Measurements from ENCODE around the gene TTLL4.

Gene TTLL4

GRCh38 chr2:218698885-218699284 is 11.8 kb upstream of the TTLL4 start:
- TF ChIP-seq CTCF (IDR thresholded peaks at IDR 0.05; ENCODE audit: low read depth, low read length): no peak
- DNase-seq (ENCODE audit: extremely low read depth, low read depth): no peak

- no peak for TF ChIP-seq CTCF (IDR thresholded peaks at IDR 0.05; ENCODE audit: low read depth, low read length)
- no peak for DNase-seq (ENCODE audit: extremely low read depth, low read depth)
Observed at GRCh38 chr2:218701806-218702205, 8.8 kb upstream of the TTLL4 start.

GRCh38 chr2:218703341-218703740 is 7.3 kb upstream of the TTLL4 start:
- no peak for DNase-seq (ENCODE audit: extremely low read depth, low read depth)
- TF ChIP-seq CTCF (IDR thresholded peaks at IDR 0.05; ENCODE audit: low read depth, low read length): no peak

GRCh38 chr2:218708086-218708485 is 2.5 kb upstream of the TTLL4 start:
- no peak for DNase-seq (ENCODE audit: extremely low read depth, low read depth)
- TF ChIP-seq CTCF (IDR thresholded peaks at IDR 0.05; ENCODE audit: low read depth, low read length): no peak

- no peak for DNase-seq (ENCODE audit: extremely low read depth, low read depth)
- TF ChIP-seq CTCF (IDR thresholded peaks at IDR 0.05; ENCODE audit: low read depth, low read length): no peak
Observed at GRCh38 chr2:218709908-218710307, 727 bp upstream of the TTLL4 start.

- TF ChIP-seq CTCF (IDR thresholded peaks at IDR 0.05; ENCODE audit: low read depth, low read length): no peak
- DNase-seq (ENCODE audit: extremely low read depth, low read depth): no peak
Observed at GRCh38 chr2:218710334-218710686, 325 bp upstream of the TTLL4 start.

GRCh38 chr2:218711550-218711929 is 905 bp downstream of the TTLL4 start:
- DNase-seq (ENCODE audit: extremely low read depth, low read depth): no peak
- TF ChIP-seq CTCF (IDR thresholded peaks at IDR 0.05; ENCODE audit: low read depth, low read length): no peak
